WTC11 (cell line): ENCODE results near the gene CIZ1. TPM values are rescaled to one million over a fixed set of nuclear protein-coding genes. Genes with fewer than 3 reads are reported as not detected.

Source experiments
- ATAC-seq: fragments of 200-7000 bp; cut with Tn5 transposase; 2 replicates; pipeline ENCODE4 v1.10.0; 2021; ENCODE audit warnings: mild to moderate bottlenecking, moderate library complexity
- CTCF ChIA-PET: fragments of 300-600 bp; sonication (Branson Sonifier 250); formaldehyde crosslinking; loops from one replicate; lab custom pipeline; 2021; ENCODE audit warnings: antibody characterized with exemption; lab: Charles Lee
- POLR2A ChIA-PET: fragments of 350-600 bp; sonication (Branson Sonifier 250); formaldehyde crosslinking; loops from one replicate; lab custom pipeline; 2021; ENCODE audit warnings: antibody characterized with exemption; lab: Charles Lee
- DNase-seq: peaks from one replicate; pipeline ENCODE4 v3.0.0; 2021; ENCODE audit warnings: low spot score
- H3K27ac Mint-ChIP-seq: 2 replicates; pipeline ENCODE4 v1.8.0; 2021; ENCODE audit warnings: mixed read lengths
- H3K27me3 Mint-ChIP-seq: 2 replicates; pipeline ENCODE4 v1.8.0; 2021; ENCODE audit warnings: low read depth, mild to moderate bottlenecking, moderate library complexity, mixed read lengths
- H3K36me3 Mint-ChIP-seq: 2 replicates; pipeline ENCODE4 v1.8.0; 2021; ENCODE audit warnings: mixed read lengths
- H3K4me1 Mint-ChIP-seq: 2 replicates; pipeline ENCODE4 v1.8.0; 2022; ENCODE audit warnings: mixed read lengths
- H3K4me3 Mint-ChIP-seq: 2 replicates; pipeline ENCODE4 v1.8.0; 2021; ENCODE audit warnings: mild to moderate bottlenecking, moderate library complexity, mixed read lengths
- H3K9me3 Mint-ChIP-seq: 2 replicates; pipeline ENCODE4 v1.8.0; 2021; ENCODE audit warnings: mixed read lengths
- EMX1 ChIP-seq: fragments of 250-450 bp; sonication (Bioruptor Pico); IDR thresholded peaks from 2 replicates; pipeline ENCODE4 v1.8.0; 2021; ENCODE audit warnings: mild to moderate bottlenecking
- ESRRA ChIP-seq: sonication (generic); formaldehyde crosslinking; IDR thresholded peaks from 2 replicates; pipeline ENCODE4 v1.8.1; 2022; ENCODE audit warnings: mild to moderate bottlenecking, missing genetic modification reagents, borderline replicate concordance
- FOXK1 ChIP-seq: sonication (generic); formaldehyde crosslinking; IDR thresholded peaks from 2 replicates; pipeline ENCODE4 v1.8.0; 2022; ENCODE audit warnings: mild to moderate bottlenecking, moderate library complexity, missing genetic modification reagents
- GTF2I ChIP-seq: fragments of 250-450 bp; sonication (Bioruptor Pico); conservative IDR thresholded peaks from 2 replicates; pipeline ENCODE4 v1.4.0; 2021; ENCODE audit warnings: mild to moderate bottlenecking
- HMGA2 ChIP-seq: fragments of 250-450 bp; sonication (Bioruptor Pico); IDR thresholded peaks from 2 replicates; pipeline ENCODE4 v1.4.0; 2021; ENCODE audit warnings: mild to moderate bottlenecking, moderate library complexity
- NFATC4 ChIP-seq: fragments of 250-450 bp; sonication (Bioruptor Pico); IDR thresholded peaks from 2 replicates; pipeline ENCODE4 v1.9.0; 2021; ENCODE audit warnings: mild to moderate bottlenecking
- PRRX2 ChIP-seq: fragments of 250-450 bp; sonication (Bioruptor Pico); IDR thresholded peaks from 2 replicates; pipeline ENCODE4 v1.8.0; 2021; ENCODE audit warnings: mild to moderate bottlenecking
- total RNA-seq: library from RNA; stranded (reverse); gene quantifications from 3 replicates; pipeline ENCODE4 v1.2.3, GENCODE V29; 2021
- TF ChIP-seq, protein P1 (sequence below): fragments of 250-450 bp; sonication (Bioruptor Pico); IDR thresholded peaks from 2 replicates; pipeline ENCODE4 v1.9.0; 2021; ENCODE audit warnings: mild to moderate bottlenecking, borderline replicate concordance
- TF ChIP-seq, protein P2 (sequence below): sonication (generic); formaldehyde crosslinking; IDR thresholded peaks from 2 replicates; pipeline ENCODE4 v1.8.0; 2022; ENCODE audit warnings: missing genetic modification reagents
- TF ChIP-seq, protein P3 (sequence below): fragments of 200-600 bp; IDR thresholded peaks from 2 replicates; pipeline ENCODE4 v1.8.0; 2022; ENCODE audit warnings: antibody characterized with exemption
- TF ChIP-seq, protein P4 (sequence below): sonication (generic); formaldehyde crosslinking; IDR thresholded peaks from 2 replicates; pipeline ENCODE4 v1.8.1; 2023; ENCODE audit warnings: mild to moderate bottlenecking, moderate library complexity, missing genetic modification reagents

The CIZ1 gene
- total RNA-seq, 1 experiment from 2014 or later, result 90.2 TPM

DNA sequence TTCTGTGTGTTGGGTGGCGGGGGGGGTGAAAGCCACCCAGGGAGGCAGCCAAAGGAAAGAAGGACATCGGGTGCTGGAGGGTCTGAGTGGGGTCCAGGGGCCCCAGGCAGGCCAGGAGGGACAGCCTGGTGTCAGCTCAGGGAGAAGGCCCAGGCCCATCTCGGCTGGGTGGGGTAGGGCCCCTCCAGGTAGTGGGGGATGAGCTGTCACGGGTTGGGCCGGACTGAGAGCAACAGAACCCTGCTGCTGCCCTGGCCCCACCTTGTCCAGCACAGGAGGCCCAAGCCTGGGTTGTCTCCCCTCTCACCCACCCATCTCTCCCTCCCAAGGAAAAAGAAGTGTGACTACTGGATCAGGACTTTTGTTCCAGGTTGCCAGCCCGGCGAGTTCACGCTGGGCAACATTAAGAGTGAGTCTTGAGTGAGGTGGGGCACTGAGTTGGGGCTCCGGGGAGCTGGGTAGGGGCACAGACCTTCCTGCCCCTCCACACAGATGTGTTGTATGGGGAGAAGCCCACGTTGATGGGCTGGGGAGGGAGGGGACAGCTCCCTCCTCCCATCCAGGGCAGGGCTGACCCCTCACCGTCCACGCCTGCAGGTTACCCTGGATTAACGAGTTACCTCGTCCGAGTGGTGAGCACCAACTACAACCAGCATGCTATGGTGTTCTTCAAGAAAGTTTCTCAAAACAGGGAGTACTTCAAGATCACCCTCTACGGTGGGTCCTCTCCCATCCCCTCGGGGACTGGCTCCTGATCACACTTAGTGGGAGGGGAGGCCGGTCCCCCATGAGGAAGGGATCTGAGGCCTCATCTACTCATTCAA, 39.9 kb downstream of the CIZ1 start:
- H3K36me3 Mint-ChIP-seq, result no peaks in the 10 kb centered on the region
- H3K9me3 Mint-ChIP-seq, result no peaks in the 10 kb centered on the region
- H3K4me3 Mint-ChIP-seq, result no peak overlapping the region
- DNase-seq (no peak), ATAC-seq (no peak)
- TF ChIP-seq, protein P1, sequence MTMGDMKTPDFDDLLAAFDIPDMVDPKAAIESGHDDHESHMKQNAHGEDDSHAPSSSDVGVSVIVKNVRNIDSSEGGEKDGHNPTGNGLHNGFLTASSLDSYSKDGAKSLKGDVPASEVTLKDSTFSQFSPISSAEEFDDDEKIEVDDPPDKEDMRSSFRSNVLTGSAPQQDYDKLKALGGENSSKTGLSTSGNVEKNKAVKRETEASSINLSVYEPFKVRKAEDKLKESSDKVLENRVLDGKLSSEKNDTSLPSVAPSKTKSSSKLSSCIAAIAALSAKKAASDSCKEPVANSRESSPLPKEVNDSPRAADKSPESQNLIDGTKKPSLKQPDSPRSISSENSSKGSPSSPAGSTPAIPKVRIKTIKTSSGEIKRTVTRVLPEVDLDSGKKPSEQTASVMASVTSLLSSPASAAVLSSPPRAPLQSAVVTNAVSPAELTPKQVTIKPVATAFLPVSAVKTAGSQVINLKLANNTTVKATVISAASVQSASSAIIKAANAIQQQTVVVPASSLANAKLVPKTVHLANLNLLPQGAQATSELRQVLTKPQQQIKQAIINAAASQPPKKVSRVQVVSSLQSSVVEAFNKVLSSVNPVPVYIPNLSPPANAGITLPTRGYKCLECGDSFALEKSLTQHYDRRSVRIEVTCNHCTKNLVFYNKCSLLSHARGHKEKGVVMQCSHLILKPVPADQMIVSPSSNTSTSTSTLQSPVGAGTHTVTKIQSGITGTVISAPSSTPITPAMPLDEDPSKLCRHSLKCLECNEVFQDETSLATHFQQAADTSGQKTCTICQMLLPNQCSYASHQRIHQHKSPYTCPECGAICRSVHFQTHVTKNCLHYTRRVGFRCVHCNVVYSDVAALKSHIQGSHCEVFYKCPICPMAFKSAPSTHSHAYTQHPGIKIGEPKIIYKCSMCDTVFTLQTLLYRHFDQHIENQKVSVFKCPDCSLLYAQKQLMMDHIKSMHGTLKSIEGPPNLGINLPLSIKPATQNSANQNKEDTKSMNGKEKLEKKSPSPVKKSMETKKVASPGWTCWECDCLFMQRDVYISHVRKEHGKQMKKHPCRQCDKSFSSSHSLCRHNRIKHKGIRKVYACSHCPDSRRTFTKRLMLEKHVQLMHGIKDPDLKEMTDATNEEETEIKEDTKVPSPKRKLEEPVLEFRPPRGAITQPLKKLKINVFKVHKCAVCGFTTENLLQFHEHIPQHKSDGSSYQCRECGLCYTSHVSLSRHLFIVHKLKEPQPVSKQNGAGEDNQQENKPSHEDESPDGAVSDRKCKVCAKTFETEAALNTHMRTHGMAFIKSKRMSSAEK (CRISPR knock-in tag), result no peak
- TF ChIP-seq HMGA2 (CRISPR knock-in tag) (no peak), EMX1 (no peak), PRRX2 (CRISPR knock-in tag) (no peak), NFATC4 (no peak)
- TF ChIP-seq, protein P2, sequence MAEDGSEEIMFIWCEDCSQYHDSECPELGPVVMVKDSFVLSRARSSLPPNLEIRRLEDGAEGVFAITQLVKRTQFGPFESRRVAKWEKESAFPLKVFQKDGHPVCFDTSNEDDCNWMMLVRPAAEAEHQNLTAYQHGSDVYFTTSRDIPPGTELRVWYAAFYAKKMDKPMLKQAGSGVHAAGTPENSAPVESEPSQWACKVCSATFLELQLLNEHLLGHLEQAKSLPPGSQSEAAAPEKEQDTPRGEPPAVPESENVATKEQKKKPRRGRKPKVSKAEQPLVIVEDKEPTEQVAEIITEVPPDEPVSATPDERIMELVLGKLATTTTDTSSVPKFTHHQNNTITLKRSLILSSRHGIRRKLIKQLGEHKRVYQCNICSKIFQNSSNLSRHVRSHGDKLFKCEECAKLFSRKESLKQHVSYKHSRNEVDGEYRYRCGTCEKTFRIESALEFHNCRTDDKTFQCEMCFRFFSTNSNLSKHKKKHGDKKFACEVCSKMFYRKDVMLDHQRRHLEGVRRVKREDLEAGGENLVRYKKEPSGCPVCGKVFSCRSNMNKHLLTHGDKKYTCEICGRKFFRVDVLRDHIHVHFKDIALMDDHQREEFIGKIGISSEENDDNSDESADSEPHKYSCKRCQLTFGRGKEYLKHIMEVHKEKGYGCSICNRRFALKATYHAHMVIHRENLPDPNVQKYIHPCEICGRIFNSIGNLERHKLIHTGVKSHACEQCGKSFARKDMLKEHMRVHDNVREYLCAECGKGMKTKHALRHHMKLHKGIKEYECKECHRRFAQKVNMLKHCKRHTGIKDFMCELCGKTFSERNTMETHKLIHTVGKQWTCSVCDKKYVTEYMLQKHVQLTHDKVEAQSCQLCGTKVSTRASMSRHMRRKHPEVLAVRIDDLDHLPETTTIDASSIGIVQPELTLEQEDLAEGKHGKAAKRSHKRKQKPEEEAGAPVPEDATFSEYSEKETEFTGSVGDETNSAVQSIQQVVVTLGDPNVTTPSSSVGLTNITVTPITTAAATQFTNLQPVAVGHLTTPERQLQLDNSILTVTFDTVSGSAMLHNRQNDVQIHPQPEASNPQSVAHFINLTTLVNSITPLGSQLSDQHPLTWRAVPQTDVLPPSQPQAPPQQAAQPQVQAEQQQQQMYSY (CRISPR knock-in tag), result peak; percentile 3; the same call in 1 of the 2 replicates
- peaks cover 12% of the 10 kb centered on the region for H3K4me1 Mint-ChIP-seq
- H3K27ac Mint-ChIP-seq, result no peak overlapping the region
- POLR2A ChIA-PET, result interaction anchor here (1.5 kb wide), 1 partner anchor 9 kb away, joined by 3 read pairs; the partner anchor contains the start of gene BBLN
- CTCF ChIA-PET, result interaction anchor here (0.9 to 4.4 kb wide), 18 partner anchors 8 to 408 kb away, joined by 3 to 44 read pairs (median 4); partner anchors contain the start of gene BBLN
- H3K27me3 Mint-ChIP-seq, result peaks cover 7% of the 10 kb centered on the region; the same call in 1 of the 2 replicates

DNA sequence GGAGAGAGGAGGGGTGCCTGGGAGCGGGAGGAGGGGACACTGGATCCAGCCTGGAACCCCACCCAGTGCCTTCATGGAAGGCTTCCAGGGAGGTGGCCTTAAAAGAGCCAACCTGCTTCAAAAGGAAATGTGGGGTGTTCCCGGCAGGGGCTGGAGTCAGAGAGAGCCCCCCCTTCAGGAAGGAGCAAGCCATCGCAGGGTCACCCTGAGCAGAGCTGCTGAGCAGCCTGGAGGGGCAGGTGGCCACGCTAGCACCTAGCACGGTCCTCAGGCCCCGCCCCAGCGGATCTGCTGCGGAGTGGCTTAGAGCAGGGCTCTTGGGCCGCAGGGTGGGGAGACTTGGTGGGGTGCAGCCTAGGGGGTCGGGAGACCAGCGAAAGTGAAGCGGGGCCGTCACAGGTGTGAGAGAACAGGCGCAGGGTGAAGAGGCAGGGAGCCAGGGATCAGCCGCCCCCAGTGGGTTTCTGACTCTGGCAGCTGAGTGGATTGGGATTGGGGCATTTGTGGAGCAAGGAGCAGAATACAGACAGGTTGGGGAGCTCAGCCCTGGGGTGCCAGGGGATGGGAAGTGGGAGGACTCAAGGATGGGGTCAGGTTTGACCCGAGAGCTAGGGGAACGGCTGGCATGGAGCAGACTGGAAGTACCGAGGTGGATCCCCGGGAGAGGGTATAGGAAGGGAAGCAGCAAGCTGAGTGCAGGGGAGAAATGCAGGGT, 40.6 kb downstream of the CIZ1 start:
- TF ChIP-seq PRRX2 (CRISPR knock-in tag) (no peak), FOXK1 (CRISPR knock-in tag) (0 out of 2 replicates have a peak, but pooled peaks have one; percentile 21), GTF2I (no peak), ESRRA (peak; percentile 60; the same call in 1 of the 2 replicates)
- TF ChIP-seq, protein P3, sequence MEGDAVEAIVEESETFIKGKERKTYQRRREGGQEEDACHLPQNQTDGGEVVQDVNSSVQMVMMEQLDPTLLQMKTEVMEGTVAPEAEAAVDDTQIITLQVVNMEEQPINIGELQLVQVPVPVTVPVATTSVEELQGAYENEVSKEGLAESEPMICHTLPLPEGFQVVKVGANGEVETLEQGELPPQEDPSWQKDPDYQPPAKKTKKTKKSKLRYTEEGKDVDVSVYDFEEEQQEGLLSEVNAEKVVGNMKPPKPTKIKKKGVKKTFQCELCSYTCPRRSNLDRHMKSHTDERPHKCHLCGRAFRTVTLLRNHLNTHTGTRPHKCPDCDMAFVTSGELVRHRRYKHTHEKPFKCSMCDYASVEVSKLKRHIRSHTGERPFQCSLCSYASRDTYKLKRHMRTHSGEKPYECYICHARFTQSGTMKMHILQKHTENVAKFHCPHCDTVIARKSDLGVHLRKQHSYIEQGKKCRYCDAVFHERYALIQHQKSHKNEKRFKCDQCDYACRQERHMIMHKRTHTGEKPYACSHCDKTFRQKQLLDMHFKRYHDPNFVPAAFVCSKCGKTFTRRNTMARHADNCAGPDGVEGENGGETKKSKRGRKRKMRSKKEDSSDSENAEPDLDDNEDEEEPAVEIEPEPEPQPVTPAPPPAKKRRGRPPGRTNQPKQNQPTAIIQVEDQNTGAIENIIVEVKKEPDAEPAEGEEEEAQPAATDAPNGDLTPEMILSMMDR, result peak; percentile 59
- TF ChIP-seq, protein P2 (CRISPR knock-in tag), result peak; percentile 82
- TF ChIP-seq, protein P4, sequence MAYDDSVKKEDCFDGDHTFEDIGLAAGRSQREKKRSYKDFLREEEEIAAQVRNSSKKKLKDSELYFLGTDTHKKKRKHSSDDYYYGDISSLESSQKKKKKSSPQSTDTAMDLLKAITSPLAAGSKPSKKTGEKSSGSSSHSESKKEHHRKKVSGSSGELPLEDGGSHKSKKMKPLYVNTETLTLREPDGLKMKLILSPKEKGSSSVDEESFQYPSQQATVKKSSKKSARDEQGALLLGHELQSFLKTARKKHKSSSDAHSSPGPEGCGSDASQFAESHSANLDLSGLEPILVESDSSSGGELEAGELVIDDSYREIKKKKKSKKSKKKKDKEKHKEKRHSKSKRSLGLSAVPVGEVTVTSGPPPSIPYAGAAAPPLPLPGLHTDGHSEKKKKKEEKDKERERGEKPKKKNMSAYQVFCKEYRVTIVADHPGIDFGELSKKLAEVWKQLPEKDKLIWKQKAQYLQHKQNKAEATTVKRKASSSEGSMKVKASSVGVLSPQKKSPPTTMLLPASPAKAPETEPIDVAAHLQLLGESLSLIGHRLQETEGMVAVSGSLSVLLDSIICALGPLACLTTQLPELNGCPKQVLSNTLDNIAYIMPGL (CRISPR knock-in tag), result 0 out of 2 replicates have a peak, but pooled peaks have one; percentile 55
- ChIA-PET POLR2A (interaction anchor here (1.5 kb wide), 1 partner anchor 9 kb away, joined by 3 read pairs; the partner anchor contains the start of gene BBLN), CTCF (interaction anchor here (0.5 to 4.4 kb wide), 28 partner anchors 9 to 670 kb away, joined by 3 to 44 read pairs (median 4); partner anchors contain the start of genes BBLN, GLE1, NAIF1 and SLC25A25)
- Mint-ChIP-seq H3K9me3 (no peaks in the 10 kb centered on the region), H3K4me3 (peak overlapping the region; percentile 25; the same call in 1 of the 2 replicates), H3K4me1 (peaks cover 12% of the 10 kb centered on the region), H3K27me3 (peaks cover 7% of the 10 kb centered on the region; the same call in 1 of the 2 replicates), H3K36me3 (no peaks in the 10 kb centered on the region), H3K27ac (no peak overlapping the region)
- DNase-seq (peak; percentile 82), ATAC-seq (peak; percentile 95)
